GM13977 (cell line): ENCODE data around the gene FCRL6.

Experiments
- DNase-seq: peaks from one replicate; pipeline ENCODE4 v3.0.0; 2012; ENCODE audit warnings: low spot score
- in situ Hi-C: fragments of 300-500 bp; cut with MboI; formaldehyde crosslinking; loops from one replicate; pipeline ENCODE4 v1.12.0; 2022; ENCODE audit warnings: low sequenced_read_pairs, low pct_unique_long_range_greater_than_20kb, mixed read lengths, inconsistent platforms; ENCODE audit not compliant: unreplicated experiment
- TF ChIP-seq, protein P1 (sequence below): IDR thresholded peaks from 2 replicates; pipeline ENCODE4 v1.5.1; 2012; ENCODE audit warnings: mild to moderate bottlenecking, control low read depth; ENCODE audit not compliant: insufficient read depth; ENCODE audit errors: extremely low read depth, missing control alignments

The FCRL6 gene

DNA sequence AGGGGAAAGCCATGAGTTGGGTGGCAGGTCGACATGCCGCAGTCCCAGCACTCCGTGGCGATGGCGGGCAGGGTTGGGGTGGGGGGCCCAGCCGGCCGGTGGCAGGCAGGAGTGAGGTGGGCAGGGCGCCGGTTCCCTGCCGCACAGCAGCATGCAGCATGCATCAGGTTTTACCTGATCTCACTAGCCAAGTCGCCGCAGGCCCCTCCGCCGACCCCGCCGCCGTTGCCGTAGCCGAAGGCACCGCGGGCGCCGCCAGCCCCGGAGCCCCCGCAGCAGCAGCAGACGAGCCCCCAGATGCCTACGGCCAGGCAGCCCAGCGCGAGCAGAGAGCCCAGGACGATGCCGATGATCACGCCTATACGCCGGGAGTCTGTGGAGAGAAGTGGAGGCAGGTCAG lies 53.5 kb downstream of the FCRL6 start:
- in situ Hi-C loops: no loop called here
- no peak for DNase-seq

DNA sequence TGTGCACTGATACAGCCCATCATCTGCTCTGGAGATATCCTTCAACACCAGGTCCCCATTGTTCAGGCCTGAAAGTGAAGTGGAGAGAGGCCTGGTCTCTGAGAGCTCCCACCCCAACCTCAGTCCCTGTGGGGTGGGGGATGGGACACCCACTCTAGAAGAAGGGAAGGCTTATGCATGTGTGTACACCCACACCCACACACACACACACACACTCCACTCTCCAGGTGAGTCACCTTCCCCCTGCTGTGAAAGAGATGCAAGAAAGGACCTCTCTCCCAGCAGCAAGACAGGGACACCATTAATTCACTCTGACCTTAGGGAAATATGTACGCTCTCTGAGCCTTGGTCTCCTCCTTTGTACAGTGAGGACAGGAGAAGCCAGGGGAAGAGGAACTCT lies 54.4 kb downstream of the FCRL6 start:
- in situ Hi-C loops: no loop called here
- TF ChIP-seq, protein P1, sequence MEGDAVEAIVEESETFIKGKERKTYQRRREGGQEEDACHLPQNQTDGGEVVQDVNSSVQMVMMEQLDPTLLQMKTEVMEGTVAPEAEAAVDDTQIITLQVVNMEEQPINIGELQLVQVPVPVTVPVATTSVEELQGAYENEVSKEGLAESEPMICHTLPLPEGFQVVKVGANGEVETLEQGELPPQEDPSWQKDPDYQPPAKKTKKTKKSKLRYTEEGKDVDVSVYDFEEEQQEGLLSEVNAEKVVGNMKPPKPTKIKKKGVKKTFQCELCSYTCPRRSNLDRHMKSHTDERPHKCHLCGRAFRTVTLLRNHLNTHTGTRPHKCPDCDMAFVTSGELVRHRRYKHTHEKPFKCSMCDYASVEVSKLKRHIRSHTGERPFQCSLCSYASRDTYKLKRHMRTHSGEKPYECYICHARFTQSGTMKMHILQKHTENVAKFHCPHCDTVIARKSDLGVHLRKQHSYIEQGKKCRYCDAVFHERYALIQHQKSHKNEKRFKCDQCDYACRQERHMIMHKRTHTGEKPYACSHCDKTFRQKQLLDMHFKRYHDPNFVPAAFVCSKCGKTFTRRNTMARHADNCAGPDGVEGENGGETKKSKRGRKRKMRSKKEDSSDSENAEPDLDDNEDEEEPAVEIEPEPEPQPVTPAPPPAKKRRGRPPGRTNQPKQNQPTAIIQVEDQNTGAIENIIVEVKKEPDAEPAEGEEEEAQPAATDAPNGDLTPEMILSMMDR: no peak
- no peak for DNase-seq

More for the DNA sequence above, 53.5 kb downstream of the FCRL6 start:
- TF ChIP-seq, protein P1: no peak

- no peak for DNase-seq
- TF ChIP-seq, protein P1: no peak
- in situ Hi-C loops: no loop called here
Measured at GRCh38 chr1:159857889-159858288, 55.7 kb downstream of the FCRL6 start.

DNA sequence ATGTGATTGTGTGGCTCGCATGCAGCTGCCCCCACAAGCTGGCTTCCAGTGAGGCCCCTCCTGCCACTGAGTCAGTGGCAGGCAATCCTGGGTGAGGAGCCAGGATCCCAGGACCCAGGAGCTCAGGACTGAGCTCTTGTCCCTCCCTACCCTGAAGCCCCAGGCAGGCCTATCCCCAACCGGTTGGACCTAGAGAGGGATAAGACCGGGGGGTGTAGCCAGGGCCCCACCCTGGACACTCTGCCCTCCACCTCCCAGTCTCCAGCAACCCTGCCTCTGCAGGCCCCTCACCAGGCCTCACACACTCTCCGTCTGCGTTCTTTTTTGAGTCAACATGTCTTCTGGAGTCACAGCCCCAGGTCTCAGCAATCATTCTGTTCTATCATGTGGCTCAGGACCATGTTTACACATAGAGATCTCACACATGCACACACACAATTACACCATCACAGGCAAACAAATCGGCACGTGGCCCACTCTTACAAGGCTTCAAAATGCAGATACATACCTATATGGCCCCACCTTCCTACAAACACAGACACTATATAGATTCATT lies 57.7 kb downstream of the FCRL6 start:
- in situ Hi-C loops: no loop called here
- no peak for DNase-seq
- TF ChIP-seq, protein P1: no peak

GRCh38 chr1:159860456-159860855 lies 58.3 kb downstream of the FCRL6 start:
- in situ Hi-C loops: no loop called here
- DNase-seq: no peak
- TF ChIP-seq, protein P1: no peak

DNA sequence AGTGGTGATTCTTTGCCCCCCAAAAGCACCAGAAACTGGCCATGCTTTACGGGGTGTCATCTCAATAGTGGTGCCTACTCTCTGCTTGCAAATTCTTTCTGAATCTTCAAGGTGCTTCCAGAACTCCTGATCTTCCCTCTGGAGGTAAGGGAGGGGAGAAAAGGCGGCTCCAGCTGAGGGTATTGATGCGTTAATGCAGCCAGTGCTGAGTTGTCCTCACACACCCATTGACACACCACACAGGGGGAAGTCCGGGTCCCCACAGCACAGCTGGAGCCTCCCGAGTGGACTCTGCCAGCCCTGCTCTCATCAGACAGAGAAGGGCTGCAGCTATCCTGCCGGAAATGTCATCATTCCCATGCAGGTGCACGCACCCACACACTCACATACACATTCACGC lies 59.1 kb downstream of the FCRL6 start:
- in situ Hi-C loops: no loop called here
- TF ChIP-seq, protein P1: no peak

DNA sequence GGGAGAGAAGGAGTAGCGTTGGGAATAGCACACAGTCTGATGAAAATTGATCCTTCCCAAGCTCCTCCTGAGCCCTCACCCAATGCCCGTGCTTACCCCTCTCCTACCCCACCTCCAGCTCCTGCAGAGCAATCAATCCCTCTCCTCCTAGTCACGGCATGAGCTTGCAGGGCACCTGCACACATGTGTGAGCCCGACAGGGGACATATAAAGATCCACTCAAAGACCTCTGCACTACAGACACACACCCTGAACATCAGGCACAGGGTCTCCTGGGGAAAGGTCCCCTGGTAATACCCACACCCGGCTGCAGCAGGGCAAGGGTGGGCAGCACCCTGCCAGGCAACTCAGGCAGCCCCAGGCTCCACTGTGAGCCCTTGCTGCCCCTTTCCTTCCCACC lies 59.9 kb downstream of the FCRL6 start:
- in situ Hi-C loops: no loop called here
- TF ChIP-seq, protein P1: no peak
- DNase-seq: no peak

More for the DNA sequence above, 59.1 kb downstream of the FCRL6 start:
- no peak for DNase-seq
